OCI-LY3 (cell line): Measurements from ENCODE around the gene MTCH1.

Experiments
- H2AFZ ChIP-seq: fragments of 200-600, 300-600 bp; shearing (Covaris generic); 2 replicates; pipeline ENCODE4 v1.6.0; 2014; ENCODE audit warnings: antibody characterized with exemption, low read depth, low read length
- H3K27ac ChIP-seq: fragments of 200-600, 300-600 bp; sonication (generic); 2 replicates; pipeline ENCODE4 v1.5.1; 2014; ENCODE audit warnings: mild to moderate bottlenecking, low read length, moderate library complexity, mixed read lengths
- H3K27me3 ChIP-seq: fragments of 200-600, 300-600 bp; sonication (generic); 2 replicates; pipeline ENCODE4 v1.6.1; 2014; ENCODE audit warnings: low read depth, low read length, mixed read lengths
- H3K36me3 ChIP-seq: fragments of 200-600, 300-600 bp; sonication (generic); replicated peaks from 2 replicates; pipeline ENCODE3; 2014; ENCODE audit warnings: low read depth, low read length, mixed read lengths
- H3K4me1 ChIP-seq: fragments of 300-600, 200-600 bp; sonication (generic); 2 replicates; pipeline ENCODE4 v1.6.1; 2014; ENCODE audit warnings: low read length, mixed read lengths
- H3K4me2 ChIP-seq: fragments of 200-600, 300-600 bp; sonication (generic); 2 replicates; pipeline ENCODE4 v1.6.1; 2014; ENCODE audit warnings: low read length, mixed read lengths
- H3K4me3 ChIP-seq: fragments of 300-600, 200-600 bp; sonication (generic); 2 replicates; pipeline ENCODE4 v1.5.1; 2014; ENCODE audit warnings: antibody characterized with exemption, mild to moderate bottlenecking, low read length, moderate library complexity
- H3K79me2 ChIP-seq: fragments of 300-600, 200-600 bp; shearing (Covaris generic); 2 replicates; pipeline ENCODE4 v1.6.1; 2014; ENCODE audit warnings: mild to moderate bottlenecking, low read length, mixed read lengths
- H3K9ac ChIP-seq: fragments of 300-600, 200-600 bp; shearing (Covaris generic); 2 replicates; pipeline ENCODE4 v1.6.0; 2014; ENCODE audit warnings: mild to moderate bottlenecking, low read length, moderate library complexity
- H3K9me3 ChIP-seq: fragments of 200-600, 300-600 bp; shearing (Covaris generic); 2 replicates; pipeline ENCODE4 v1.6.1; 2014; ENCODE audit warnings: low read length, mixed read lengths; ENCODE audit not compliant: insufficient read depth
- H4K20me1 ChIP-seq: fragments of 200-600, 300-600 bp; sonication (generic); 2 replicates; pipeline ENCODE4 v1.6.1; 2016; ENCODE audit warnings: low read length, mixed read lengths; ENCODE audit not compliant: insufficient read depth
- CTCF ChIP-seq: fragments of 200-600, 300-600 bp; sonication (generic); IDR thresholded peaks from 2 replicates; pipeline ENCODE4 v1.5.1; 2014; ENCODE audit warnings: antibody characterized with exemption, low read length, low read depth
- EZH2phosphoT487 ChIP-seq: fragments of 200-600 bp; shearing (Covaris generic); IDR thresholded peaks from 2 replicates; pipeline ENCODE4 v1.6.1; 2018; ENCODE audit warnings: antibody characterized with exemption, mixed run types, low read depth

MTCH1 gene

GRCh38 chr6:36929152-36929551 lies 56.8 kb downstream of the MTCH1 start:
- Histone ChIP-seq H3K27me3 (no peaks in the 10 kb centered on the region), H3K27ac (no peak overlapping the region), H3K79me2 (no peaks in the 10 kb centered on the region), H4K20me1 (no peaks in the 10 kb centered on the region), H3K9me3 (no peaks in the 10 kb centered on the region), H2AFZ (no peak overlapping the region), H3K9ac (no peak overlapping the region), H3K4me2 (no peak overlapping the region), H3K4me3 (no peak overlapping the region), H3K4me1 (peaks cover 30% of the 10 kb centered on the region), H3K36me3 (peaks cover 4% of the 10 kb centered on the region)
- no peak for TF ChIP-seq EZH2phosphoT487
- no peak for TF ChIP-seq CTCF

- H3K4me1 ChIP-seq: peaks cover 30% of the 10 kb centered on the region
- no peak overlapping the region for H3K4me3 ChIP-seq
- TF ChIP-seq EZH2phosphoT487 (no peak), CTCF (no peak)
- H3K9ac ChIP-seq: no peak overlapping the region
- H3K9me3 ChIP-seq: no peaks in the 10 kb centered on the region
- H4K20me1 ChIP-seq: no peaks in the 10 kb centered on the region
- H3K36me3 ChIP-seq: peaks cover 4% of the 10 kb centered on the region
- H3K27me3 ChIP-seq: no peaks in the 10 kb centered on the region
- no peak overlapping the region for H2AFZ ChIP-seq
- H3K27ac ChIP-seq: no peak overlapping the region
- H3K79me2 ChIP-seq: no peaks in the 10 kb centered on the region
- no peak overlapping the region for H3K4me2 ChIP-seq
Observed at GRCh38 chr6:36928547-36928918, 57.5 kb downstream of the MTCH1 start.

GRCh38 chr6:36927691-36928546 lies 58.1 kb downstream of the MTCH1 start:
- Histone ChIP-seq H4K20me1 (no peaks in the 10 kb centered on the region), H3K4me1 (peaks cover 30% of the 10 kb centered on the region), H3K4me3 (peak overlapping the region; percentile 7), H3K27me3 (no peaks in the 10 kb centered on the region), H2AFZ (no peak overlapping the region), H3K36me3 (peaks cover 4% of the 10 kb centered on the region), H3K27ac (peak overlapping the region; percentile 63), H3K9me3 (no peaks in the 10 kb centered on the region), H3K9ac (0 out of 2 replicates have a peak overlapping the region, but pooled peaks have one; percentile 3), H3K4me2 (peak overlapping the region; percentile 66), H3K79me2 (no peaks in the 10 kb centered on the region)
- TF ChIP-seq EZH2phosphoT487: no peak
- TF ChIP-seq CTCF: no peak

- Histone ChIP-seq H3K36me3 (peaks cover 4% of the 10 kb centered on the region), H4K20me1 (no peaks in the 10 kb centered on the region), H2AFZ (no peak overlapping the region), H3K27me3 (no peaks in the 10 kb centered on the region), H3K9ac (peak overlapping the region; percentile 3; the same call in 1 of the 2 replicates), H3K79me2 (no peaks in the 10 kb centered on the region), H3K4me3 (peak overlapping the region; percentile 7), H3K4me2 (peak overlapping the region; percentile 66), H3K4me1 (peaks cover 30% of the 10 kb centered on the region), H3K9me3 (no peaks in the 10 kb centered on the region), H3K27ac (peak overlapping the region; percentile 63)
- TF ChIP-seq EZH2phosphoT487 (no peak), CTCF (no peak)
Observed at GRCh38 chr6:36926708-36927513, 59.1 kb downstream of the MTCH1 start.
